ENCODE measurements around the gene MAP2K6.

DNA sequence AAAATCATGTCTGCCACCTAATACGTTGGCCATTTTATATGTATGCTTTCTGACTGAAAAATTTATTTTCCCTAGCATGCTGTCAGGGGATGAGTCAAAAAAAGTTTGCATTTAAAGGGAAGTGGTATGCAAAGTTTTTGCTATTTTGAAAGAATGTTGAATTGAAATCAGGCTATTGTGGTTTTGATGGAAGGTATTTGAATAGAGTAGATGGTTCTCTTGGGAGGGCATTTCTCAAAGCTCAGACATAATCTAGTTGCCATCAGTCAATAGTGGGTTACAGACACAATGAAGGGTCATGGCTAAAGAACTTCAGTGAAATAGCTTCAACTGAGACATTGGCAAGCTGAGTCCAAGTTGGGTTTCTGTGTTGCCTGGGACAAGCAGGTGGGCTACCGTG lies 102.4 kb downstream of the MAP2K6 start:
- TF ChIP-seq POLR2A (IDR thresholded peaks at IDR 0.05) (no peak), CTCF (IDR thresholded peaks at IDR 0.05) (no peak)

Data from Peyer's patch (tissue), 4 donors.